ENCODE measurements around the gene NOTCH1.

- TF ChIP-seq CTCF (IDR thresholded peaks at IDR 0.05; ENCODE audit: insufficient read depth, low read length) (no peak), REST (IDR thresholded peaks at IDR 0.05; ENCODE audit: insufficient replicate concordance, low read depth) (no peak), POLR2AphosphoS5 (IDR thresholded peaks at IDR 0.05; ENCODE audit: low read depth) (no peak)
Measured at GRCh38 chr9:136470792-136471469, 74.9 kb downstream of the NOTCH1 start.

Measured in HL-60 (cell line).